GM15510 (cell line): ENCODE measurements around the gene KLRG1.

Experiments
- POLR2A ChIP-seq: IDR thresholded peaks from 3 replicates; pipeline ENCODE4 v1.6.1; 2011; ENCODE audit warnings: borderline replicate concordance; ENCODE audit not compliant: insufficient read length; ENCODE audit errors: extremely low read depth

Gene KLRG1

GRCh38 chr12:8989413-8989812, at the start of gene KLRG1:
Gene KLRG1 (plus strand): TSS chr12:8989546. CDS start chr12:8989636, 90 bp downstream.
- TF ChIP-seq POLR2A: no peak

- TF ChIP-seq POLR2A: no peak
These were observed 47.5 kb upstream of the KLRG1 start for GRCh38 chr12:8941691-8942478.

GRCh38 chr12:8943565-8944186, 45.7 kb upstream of the KLRG1 start:
- no peak for TF ChIP-seq POLR2A

DNA sequence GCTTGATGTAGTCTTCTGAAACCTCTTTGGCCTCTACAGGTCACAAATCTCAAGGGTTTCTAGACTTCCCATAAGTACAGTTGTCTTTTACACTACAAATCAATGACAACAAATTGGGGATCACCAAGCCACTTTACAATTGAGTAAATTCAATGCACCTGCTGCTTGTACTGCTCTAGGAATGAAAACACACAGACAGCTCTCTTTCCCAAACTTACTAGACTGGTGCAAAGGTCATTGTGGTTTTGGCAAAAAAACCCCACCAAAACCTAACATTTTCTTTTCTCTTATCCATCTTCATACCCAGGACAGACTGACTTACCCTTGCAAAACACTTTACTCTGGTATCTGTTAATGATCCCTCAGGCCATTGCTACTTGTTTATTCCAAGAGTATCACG, 42.6 kb upstream of the KLRG1 start:
- TF ChIP-seq POLR2A: no peak

GRCh38 chr12:8947737-8948136, 41.6 kb upstream of the KLRG1 start:
- TF ChIP-seq POLR2A: no peak

DNA sequence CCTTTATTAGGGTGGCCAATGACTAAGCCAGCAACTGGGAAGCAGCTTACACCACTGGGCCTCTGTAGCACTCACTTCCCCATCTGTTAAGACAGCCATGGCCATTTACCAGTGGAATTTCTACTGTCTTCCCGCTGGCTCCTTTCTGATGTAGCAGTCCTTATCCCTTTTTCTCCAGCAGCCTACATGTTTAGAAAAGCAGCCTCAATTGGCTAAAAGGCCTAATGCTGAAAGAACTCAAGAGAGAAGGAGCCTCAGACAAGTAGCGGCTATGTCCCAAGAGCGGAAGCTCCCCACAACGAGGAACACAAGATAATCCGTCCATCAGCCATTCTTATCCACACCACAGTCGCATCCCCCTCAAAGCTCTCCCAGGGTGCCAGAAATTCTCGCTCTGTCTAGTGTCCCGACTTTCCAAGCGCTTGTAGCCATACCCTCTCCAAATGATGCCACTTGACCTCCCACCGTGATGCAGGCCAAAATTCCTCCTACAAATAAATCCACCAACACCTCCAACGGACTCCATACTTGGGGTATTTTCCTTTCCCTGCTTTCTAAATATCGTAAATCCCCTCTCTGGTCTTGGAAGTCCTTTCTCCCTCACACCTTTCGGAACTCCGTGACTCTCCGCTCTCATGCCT, 40.5 kb upstream of the KLRG1 start:
- TF ChIP-seq POLR2A: no peak

- peak; percentile 89 for TF ChIP-seq POLR2A
These were observed 39.8 kb upstream of the KLRG1 start, which contains the start of gene M6PR for GRCh38 chr12:8949342-8950220. Gene M6PR (minus strand): TSS chr12:8949645. CDS start chr12:8946404, 3,241 bp downstream.

DNA sequence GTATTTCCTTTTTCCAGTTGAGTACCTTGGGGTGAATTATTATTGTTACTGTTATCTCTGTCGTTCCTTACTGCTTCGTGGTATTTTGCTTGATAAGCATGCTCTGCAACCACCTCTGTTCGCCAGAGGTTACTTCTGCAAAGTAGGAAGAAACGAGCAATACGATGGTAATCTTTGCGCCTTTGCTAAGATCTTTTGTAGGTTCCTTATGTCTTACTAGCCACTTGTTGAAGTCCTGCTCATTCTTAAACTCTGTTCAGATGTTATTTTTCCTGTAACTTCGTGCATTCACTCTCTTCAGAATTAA, 39.2 kb upstream of the KLRG1 start:
- TF ChIP-seq POLR2A: no peak

DNA sequence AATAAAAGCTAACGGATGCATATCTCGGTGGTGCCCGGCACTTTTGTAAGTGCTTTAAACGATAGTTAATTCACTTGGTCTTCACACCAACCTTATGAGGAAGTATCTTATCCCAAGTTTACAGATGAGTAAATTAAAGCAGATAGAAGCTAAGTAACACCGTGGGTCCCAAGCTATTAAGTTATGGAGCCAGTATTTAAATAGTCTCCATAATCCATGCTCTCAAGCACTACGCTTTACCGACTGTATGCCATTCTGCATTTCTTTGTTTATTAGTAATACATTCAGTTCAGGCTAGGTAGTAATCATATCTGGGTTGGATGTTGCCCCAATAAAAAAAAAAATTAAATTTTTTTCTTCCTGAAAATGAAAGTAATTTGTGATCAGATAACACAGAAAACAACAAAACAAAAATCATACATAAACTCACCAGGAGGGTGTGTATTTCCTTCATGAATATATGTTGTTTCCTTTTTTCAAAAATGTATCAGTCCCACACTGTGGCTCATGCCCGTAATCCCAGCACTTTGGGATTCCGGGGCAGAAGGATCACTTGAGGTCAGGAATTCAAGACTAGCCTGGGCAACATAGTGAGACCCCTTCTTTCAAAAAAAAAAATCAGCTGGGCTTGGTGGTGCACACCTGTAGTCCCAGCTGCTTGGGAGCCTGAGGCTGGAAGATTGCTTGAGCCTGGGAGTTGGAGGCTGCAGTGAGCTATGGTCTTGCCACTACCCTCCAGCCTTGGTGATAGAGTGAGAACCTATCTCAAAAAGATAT, 38.5 kb upstream of the KLRG1 start:
- no peak for TF ChIP-seq POLR2A

DNA sequence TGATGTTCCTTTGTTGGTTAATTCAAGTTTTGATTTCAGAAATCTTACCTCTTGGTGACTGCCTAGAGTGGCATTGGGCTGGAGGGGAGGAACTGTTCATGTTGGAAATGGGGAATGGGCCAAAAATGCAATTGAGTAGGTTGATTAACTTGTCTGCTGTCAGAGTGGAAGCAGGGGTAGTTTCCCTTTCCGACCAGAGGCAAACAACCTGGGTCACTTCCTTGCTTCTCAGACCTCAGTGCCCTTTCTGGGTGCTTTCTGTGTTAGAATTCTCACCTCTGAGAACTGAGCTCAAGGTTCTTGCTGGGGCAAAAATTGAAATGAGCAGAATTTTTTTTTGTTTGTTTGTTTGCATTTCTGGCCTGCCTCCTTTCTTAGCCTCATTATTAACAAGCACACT, 37.6 kb upstream of the KLRG1 start:
- TF ChIP-seq POLR2A: no peak

- no peak for TF ChIP-seq POLR2A
These were observed 35.5 kb upstream of the KLRG1 start for GRCh38 chr12:8953773-8954402.

DNA sequence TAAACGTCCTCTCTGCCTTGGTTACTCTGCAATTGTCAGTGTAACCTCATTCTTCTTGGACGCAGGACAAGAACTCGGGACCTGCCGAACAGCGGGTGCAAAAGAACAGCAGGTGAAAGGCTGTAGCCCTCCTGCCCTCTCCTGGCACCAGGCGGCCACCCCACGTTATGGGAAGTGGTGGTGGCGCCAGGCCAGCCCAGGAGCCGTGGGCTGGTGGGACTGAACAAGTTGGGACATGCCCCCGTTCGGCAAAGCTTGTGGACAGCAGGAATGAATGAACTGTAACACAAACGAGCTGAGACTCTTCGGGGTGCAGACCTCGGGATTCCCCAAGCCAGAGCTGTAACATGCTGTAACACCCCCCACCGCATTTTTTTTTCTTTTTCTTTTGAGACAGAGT, 33.3 kb upstream of the KLRG1 start:
- no peak for TF ChIP-seq POLR2A

GRCh38 chr12:8956772-8957171, 32.6 kb upstream of the KLRG1 start:
- no peak for TF ChIP-seq POLR2A

DNA sequence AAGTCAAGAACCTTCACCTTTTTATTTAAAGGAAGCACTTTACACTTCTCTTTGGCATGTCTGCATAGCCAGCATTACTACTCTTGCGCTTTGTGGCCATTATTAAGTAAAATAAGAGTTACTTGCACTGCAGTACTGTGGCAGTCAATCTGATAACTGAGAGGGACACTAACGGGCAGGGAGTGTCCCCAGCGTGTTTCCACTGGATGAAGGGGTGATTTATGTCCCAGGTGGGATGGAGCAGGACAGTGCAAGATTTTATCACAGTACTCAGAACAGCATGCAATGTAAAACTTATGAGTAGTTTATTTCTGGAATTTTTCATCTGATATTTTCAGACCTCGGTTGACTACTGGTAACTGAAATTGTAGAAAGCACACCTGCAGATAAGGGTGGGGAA, 31.8 kb upstream of the KLRG1 start:
- no peak for TF ChIP-seq POLR2A
